ENCODE data around the gene CST8.

The CST8 gene, protein sequence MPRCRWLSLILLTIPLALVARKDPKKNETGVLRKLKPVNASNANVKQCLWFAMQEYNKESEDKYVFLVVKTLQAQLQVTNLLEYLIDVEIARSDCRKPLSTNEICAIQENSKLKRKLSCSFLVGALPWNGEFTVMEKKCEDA

DNA sequence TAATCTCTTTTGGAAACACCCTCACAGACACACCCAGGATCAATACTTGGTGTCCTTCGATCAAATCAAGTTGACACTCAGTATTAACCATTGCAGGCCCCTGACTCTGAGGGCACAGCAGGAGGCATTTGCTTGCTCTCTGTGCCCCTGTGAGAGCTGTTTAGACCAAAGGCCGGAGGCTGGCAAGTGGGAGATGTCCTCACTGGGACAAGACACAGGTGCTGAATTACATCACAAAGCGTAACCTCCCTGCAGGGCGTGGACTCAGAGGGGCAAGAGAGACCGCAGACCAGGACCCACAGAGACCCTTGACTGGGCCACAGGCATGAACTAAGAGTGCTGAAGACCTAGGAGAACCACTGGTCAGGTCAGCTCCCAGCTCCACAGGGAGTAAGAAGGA is at the start of gene CST8:
Gene CST8, plus strand, starts transcription at position 301 of the 400 bp plus-strand sequence. CDS start 551 bp downstream, outside the sequence.
- TF ChIP-seq, protein P1, sequence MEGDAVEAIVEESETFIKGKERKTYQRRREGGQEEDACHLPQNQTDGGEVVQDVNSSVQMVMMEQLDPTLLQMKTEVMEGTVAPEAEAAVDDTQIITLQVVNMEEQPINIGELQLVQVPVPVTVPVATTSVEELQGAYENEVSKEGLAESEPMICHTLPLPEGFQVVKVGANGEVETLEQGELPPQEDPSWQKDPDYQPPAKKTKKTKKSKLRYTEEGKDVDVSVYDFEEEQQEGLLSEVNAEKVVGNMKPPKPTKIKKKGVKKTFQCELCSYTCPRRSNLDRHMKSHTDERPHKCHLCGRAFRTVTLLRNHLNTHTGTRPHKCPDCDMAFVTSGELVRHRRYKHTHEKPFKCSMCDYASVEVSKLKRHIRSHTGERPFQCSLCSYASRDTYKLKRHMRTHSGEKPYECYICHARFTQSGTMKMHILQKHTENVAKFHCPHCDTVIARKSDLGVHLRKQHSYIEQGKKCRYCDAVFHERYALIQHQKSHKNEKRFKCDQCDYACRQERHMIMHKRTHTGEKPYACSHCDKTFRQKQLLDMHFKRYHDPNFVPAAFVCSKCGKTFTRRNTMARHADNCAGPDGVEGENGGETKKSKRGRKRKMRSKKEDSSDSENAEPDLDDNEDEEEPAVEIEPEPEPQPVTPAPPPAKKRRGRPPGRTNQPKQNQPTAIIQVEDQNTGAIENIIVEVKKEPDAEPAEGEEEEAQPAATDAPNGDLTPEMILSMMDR (IDR thresholded peaks at IDR 0.05; ENCODE audit: extremely low read depth, missing control alignments): no peak
- DNase-seq (ENCODE audit: low spot score): no peak

DNA sequence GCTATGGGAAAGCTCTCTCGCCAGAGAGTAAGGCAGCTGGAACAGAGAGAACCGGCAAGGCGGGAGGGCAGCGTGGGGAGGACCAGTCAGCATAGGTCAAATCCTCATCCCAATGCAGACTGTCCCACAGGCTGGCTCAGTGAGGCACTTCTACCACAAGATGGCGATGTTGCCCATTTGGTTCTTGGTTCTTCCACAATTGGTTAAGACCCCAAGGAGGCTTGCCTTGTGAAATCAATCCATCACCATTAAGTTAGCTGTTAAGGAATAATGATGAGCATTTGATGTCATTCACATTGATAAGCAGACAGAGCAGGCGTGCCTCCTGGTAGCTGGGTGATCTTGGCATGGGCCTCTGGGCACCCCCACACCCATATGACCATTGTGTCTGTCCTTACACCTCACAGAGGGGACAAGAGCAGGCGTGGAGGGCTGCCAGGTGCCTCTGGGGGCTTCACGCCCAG is 49.0 kb upstream of the CST8 start:
- TF ChIP-seq, protein P1 (IDR thresholded peaks at IDR 0.05; ENCODE audit: extremely low read depth, missing control alignments): peak; percentile 78
- peak; percentile 79 for DNase-seq (ENCODE audit: low spot score)

DNA sequence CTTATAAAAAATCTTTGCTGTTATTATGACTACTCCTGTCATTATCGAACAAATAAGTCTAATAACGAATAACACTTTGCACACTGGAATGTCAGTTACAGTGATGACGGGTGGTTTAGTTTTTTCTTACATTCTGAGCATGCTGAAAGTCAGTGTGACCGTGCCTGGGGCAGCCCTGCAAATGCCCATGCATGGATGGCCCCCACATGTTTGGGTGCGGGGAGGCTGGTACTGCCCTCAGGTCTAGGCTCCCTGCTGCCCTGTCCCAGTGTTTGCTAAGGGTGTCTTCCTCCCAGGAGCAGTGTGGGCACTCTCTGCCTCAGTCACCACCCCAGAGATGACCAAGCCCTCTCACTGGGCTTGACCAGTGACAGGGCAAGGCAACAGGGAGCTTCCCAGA is 48.5 kb upstream of the CST8 start:
- TF ChIP-seq, protein P1 (IDR thresholded peaks at IDR 0.05; ENCODE audit: extremely low read depth, missing control alignments): no peak
- DNase-seq (ENCODE audit: low spot score): no peak

DNA sequence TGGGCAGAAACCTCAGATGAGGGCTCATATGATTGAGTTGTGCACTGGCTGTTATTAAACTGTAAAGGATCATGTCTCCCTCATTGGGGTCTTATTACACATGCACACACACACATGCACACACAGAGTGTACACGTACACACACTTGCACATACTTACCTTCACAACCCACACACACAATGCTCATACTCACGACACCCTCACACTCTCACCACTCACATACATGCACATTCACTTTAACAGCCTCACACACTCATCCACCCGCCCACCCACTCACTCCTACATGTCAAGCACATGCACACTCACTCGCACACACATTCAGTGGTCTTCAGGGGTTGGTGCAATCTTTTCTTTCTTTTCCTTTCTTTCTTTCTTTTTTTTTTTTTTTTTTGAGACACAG is 46.1 kb upstream of the CST8 start:
- TF ChIP-seq, protein P1 (IDR thresholded peaks at IDR 0.05; ENCODE audit: extremely low read depth, missing control alignments): no peak
- no peak for DNase-seq (ENCODE audit: low spot score)

DNA sequence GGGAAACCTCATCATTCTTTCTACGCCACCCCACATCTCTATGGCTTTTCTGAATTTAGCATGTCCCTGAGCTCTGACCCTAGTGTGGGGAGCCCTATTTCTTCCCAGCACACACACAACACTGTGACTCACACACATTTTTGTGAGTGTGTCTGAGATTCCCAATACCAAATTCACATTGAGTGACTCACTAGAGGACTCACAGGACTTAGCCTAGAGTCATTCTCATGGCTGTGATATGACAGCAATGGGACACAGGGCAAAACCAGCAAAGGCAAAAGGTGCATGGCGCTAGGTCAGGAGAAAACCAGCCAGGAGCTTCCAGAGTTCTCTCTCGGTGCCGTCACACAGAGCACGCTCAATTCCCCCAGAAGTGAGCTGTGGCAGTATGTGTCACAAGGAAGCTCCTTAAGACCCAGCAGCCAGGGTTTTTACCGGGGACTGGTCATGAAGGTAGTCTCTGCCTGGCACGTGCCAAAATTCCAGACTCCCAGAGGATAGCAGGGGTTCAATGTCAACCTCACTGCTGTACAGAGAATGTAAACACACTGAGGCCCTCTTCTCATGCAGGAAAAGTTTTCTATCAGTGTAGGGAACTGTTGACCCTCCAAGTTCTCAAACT is 45.2 kb upstream of the CST8 start:
- DNase-seq (ENCODE audit: low spot score): no peak

DNA sequence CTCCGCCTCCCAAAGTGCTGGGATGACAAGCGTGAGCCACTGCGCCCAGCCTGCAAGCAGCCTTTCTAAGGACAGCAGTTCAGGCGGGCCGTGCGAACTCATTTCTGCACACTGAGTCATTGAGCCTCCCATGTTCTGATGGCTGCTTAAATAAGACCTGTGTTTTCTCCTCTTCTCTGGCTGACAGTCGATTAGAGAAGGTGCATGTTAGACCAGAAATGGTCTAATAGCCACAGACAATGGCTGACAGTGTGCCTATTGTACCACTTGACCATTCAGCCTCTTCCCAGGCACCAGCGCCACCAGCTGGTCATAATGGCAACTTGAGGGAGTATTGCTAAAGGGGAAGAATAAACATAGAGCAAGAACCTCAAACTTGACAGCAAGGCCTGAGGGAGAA is 44.4 kb upstream of the CST8 start:
- DNase-seq (ENCODE audit: low spot score): peak; percentile 59
- TF ChIP-seq, protein P1 (IDR thresholded peaks at IDR 0.05; ENCODE audit: extremely low read depth, missing control alignments): peak; percentile 78

More for the DNA sequence above, 45.2 kb upstream of the CST8 start:
- TF ChIP-seq, protein P1 (IDR thresholded peaks at IDR 0.05; ENCODE audit: extremely low read depth, missing control alignments): no peak

DNA sequence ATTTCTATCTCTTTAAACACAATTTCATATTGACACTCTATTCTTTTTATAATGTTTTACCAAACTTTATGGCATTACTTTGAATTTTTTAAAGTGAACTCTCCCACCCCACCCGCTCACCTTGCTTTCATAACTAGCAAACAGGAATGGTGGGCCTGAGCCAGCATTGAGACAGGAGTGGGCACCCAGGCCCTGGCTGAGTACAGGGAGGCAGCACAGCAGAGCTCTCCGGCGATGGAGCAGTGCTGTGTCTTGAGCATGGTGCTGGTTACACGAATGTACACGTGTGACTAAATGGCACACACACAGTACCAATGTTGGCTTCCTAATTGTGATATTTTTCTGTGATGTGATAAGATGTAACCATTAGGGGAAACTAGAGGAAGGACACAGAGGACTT is 42.8 kb upstream of the CST8 start:
- no peak for DNase-seq (ENCODE audit: low spot score)
- TF ChIP-seq, protein P1 (IDR thresholded peaks at IDR 0.05; ENCODE audit: extremely low read depth, missing control alignments): no peak
